ENCODE results near the gene BMI1.

- TF ChIP-seq ZNF274 (IDR thresholded peaks at IDR 0.05; ENCODE audit: low read depth, low read length) (no peak), POLR2AphosphoS5 (IDR thresholded peaks at IDR 0.05; ENCODE audit: low read depth, low read length) (no peak), EZH2phosphoT487 (IDR thresholded peaks at IDR 0.05; ENCODE audit: borderline replicate concordance) (no peak), RAD21 (IDR thresholded peaks at IDR 0.05; ENCODE audit: low read depth) (no peak), REST (IDR thresholded peaks at IDR 0.05; ENCODE audit: low read depth) (no peak), FOSL1 (IDR thresholded peaks at IDR 0.05; ENCODE audit: low read depth) (no peak), POLR2A (IDR thresholded peaks at IDR 0.05; ENCODE audit: borderline replicate concordance, extremely low read depth, insufficient read depth, insufficient read length) (no peak), MAX (IDR thresholded peaks at IDR 0.05) (no peak), CTCF (IDR thresholded peaks at IDR 0.05 in 2 of 3, conservative IDR thresholded peaks at IDR 0.05 in 1 of 3; ENCODE audit: borderline replicate concordance in 1 of 3, insufficient read depth in 1 of 3, low read depth in 2 of 3, low read length in 2 of 3) (peak in 2 of 3 experiments; percentile 32 to 50; a peak in 3 of 6 replicates), ZBTB33 (IDR thresholded peaks at IDR 0.05; ENCODE audit: extremely low read depth, insufficient replicate concordance, low read length) (no peak)
Measured at GRCh38 chr10:22301193-22301592, 19.7 kb upstream of the BMI1 start.
